ENCODE data around the gene CDH18.

The CDH18 gene

GRCh38 chr5:19903611-19904010 is 84.4 kb downstream of the CDH18 start:
- H3K36me3 Mint-ChIP-seq: no peaks in the 10 kb centered on the region
- no peaks in the 10 kb centered on the region for H3K27me3 Mint-ChIP-seq
- H3K4me1 Mint-ChIP-seq: no peaks in the 10 kb centered on the region
- no peaks in the 10 kb centered on the region for H3K9me3 Mint-ChIP-seq
- H3K4me3 Mint-ChIP-seq: no peak overlapping the region
- no peak overlapping the region for H3K27ac Mint-ChIP-seq
- ATAC-seq: no peak

DNA sequence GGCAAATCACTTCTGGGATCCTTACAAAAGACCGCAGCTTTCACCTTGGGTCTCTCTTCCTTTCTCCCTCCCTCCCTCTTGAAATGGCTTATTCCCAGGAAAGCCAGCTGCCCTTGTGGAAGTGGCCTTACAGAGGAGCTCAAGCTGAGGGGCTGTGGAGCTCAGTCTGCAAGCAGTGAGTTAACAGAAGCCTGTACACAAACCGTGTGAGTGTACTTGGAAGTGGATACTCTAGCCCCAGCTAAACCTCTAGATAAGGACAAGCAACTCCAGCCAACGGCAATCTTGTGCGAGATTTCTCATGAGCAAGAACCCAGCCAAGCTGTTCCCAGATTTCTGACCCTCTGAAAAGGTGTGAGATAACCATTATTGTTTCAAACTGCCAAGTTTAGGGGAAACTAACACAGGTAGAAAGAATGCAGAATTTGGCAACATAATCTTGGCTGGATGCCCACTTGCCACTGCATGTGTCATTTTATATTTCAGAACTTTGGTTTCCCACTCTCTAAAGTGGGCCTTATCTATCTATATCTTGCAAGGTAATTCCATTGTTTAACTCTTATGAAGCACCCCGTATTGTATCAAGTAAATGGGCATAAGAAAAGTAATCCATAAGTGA is 85.6 kb downstream of the CDH18 start:
- Mint-ChIP-seq H3K27ac (no peak overlapping the region), H3K9me3 (no peaks in the 10 kb centered on the region), H3K4me1 (no peaks in the 10 kb centered on the region), H3K4me3 (no peak overlapping the region), H3K36me3 (no peaks in the 10 kb centered on the region), H3K27me3 (no peaks in the 10 kb centered on the region)
- no peak for ATAC-seq

DNA sequence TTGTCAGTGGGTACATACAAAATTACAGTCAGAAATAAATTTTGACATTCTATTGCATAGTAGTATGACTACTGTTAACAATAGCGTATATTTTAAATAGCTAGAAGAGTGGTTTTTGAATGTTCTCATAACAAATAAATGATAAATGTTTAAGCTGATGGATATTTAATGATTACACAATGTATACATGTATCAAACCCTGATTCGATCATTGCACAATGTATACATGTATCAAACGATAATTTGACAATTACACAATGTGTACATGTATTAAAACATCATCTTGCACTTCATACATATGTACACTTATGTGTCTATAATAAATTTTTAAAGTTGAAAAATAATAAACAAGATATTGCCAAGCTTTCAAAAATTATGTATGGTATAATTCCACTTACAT is 87.7 kb downstream of the CDH18 start:
- no peak for ATAC-seq
- Mint-ChIP-seq H3K27ac (no peak overlapping the region), H3K4me1 (no peaks in the 10 kb centered on the region), H3K4me3 (no peak overlapping the region), H3K27me3 (no peaks in the 10 kb centered on the region), H3K9me3 (no peaks in the 10 kb centered on the region), H3K36me3 (no peaks in the 10 kb centered on the region)

DNA sequence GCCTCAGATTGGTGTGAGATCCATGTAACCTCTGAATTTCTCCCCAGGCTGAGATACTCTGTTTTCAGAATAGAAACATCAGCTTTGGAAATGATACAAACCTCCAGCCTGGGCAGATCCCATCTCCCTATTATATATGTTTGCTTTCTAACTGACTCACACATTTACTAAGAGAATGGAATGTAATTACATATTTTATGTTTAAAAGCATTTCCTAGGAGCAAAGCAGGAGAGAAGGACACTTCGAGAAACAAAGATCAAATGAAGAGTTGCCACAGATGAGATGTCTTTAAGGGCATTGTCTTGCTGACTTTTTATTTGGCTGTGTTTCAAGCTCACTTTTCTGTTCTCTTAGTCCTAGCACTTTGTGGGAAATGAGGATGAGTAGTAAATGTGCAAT is 96.3 kb downstream of the CDH18 start:
- Mint-ChIP-seq H3K27ac (no peak overlapping the region), H3K9me3 (peaks cover 2% of the 10 kb centered on the region), H3K4me1 (no peaks in the 10 kb centered on the region), H3K4me3 (no peak overlapping the region), H3K27me3 (no peaks in the 10 kb centered on the region), H3K36me3 (no peaks in the 10 kb centered on the region)
- no peak for ATAC-seq

GRCh38 chr5:19886123-19886917 is 101.7 kb downstream of the CDH18 start:
- H3K27ac Mint-ChIP-seq: no peak overlapping the region
- ATAC-seq: no peak
- H3K27me3 Mint-ChIP-seq: no peaks in the 10 kb centered on the region
- no peaks in the 10 kb centered on the region for H3K36me3 Mint-ChIP-seq
- H3K9me3 Mint-ChIP-seq: no peaks in the 10 kb centered on the region
- H3K4me1 Mint-ChIP-seq: no peaks in the 10 kb centered on the region
- H3K4me3 Mint-ChIP-seq: no peak overlapping the region

- Mint-ChIP-seq H3K9me3 (no peaks in the 10 kb centered on the region), H3K36me3 (no peaks in the 10 kb centered on the region), H3K27me3 (no peaks in the 10 kb centered on the region), H3K4me1 (no peaks in the 10 kb centered on the region), H3K27ac (no peak overlapping the region), H3K4me3 (no peak overlapping the region)
- ATAC-seq: no peak
Measured at GRCh38 chr5:19885040-19885824, 102.8 kb downstream of the CDH18 start.

GRCh38 chr5:19880859-19881436 is 107.1 kb downstream of the CDH18 start:
- no peak for ATAC-seq
- Mint-ChIP-seq H3K36me3 (no peaks in the 10 kb centered on the region), H3K4me1 (no peaks in the 10 kb centered on the region), H3K27ac (no peak overlapping the region), H3K4me3 (no peak overlapping the region), H3K9me3 (no peaks in the 10 kb centered on the region), H3K27me3 (no peaks in the 10 kb centered on the region)

GRCh38 chr5:19880458-19880857 is 107.5 kb downstream of the CDH18 start:
- no peak overlapping the region for H3K27ac Mint-ChIP-seq
- H3K27me3 Mint-ChIP-seq: no peaks in the 10 kb centered on the region
- no peaks in the 10 kb centered on the region for H3K4me1 Mint-ChIP-seq
- H3K9me3 Mint-ChIP-seq: no peaks in the 10 kb centered on the region
- no peak for ATAC-seq
- no peaks in the 10 kb centered on the region for H3K36me3 Mint-ChIP-seq
- H3K4me3 Mint-ChIP-seq: no peak overlapping the region

DNA sequence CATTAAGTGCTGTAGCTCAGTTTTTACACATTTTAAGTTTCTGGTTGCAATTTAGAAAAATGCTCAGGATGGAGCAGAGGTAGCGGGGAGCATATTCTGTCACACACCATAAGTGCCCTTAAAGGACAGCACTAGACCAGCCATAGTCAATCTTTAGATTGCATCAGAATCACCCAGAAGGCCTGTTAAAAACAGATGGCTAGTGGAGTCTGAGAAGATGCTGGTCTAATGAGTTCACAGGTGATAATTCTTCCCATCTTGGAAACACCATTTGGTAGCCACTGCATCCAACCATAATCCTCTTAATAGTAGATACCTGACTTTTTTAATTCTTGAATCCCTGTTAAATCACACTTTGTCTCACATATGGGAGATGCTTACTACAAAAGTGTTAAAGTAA is 113.2 kb downstream of the CDH18 start:
- Mint-ChIP-seq H3K27ac (no peak overlapping the region), H3K9me3 (no peaks in the 10 kb centered on the region), H3K4me3 (no peak overlapping the region), H3K4me1 (no peaks in the 10 kb centered on the region), H3K36me3 (no peaks in the 10 kb centered on the region), H3K27me3 (no peaks in the 10 kb centered on the region)
- ATAC-seq: no peak

DNA sequence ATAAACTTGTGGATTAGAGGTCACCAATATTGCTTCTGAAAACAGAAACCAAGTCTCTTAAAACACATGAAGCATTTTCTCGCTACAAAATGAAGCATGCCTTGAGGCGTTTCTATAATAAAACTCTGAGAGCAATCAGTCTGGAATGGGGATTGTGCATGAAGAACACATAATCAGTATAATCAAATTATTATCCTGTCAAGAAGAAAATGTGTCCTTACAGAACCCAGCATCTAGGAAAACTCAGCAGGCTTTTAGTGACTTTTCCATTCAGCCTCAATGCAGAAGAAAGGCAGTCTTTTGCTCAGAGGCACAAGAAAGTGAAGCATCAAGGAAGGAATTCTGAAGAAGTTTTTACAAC is 121.9 kb downstream of the CDH18 start:
- Mint-ChIP-seq H3K27me3 (no peaks in the 10 kb centered on the region), H3K9me3 (peaks cover 6% of the 10 kb centered on the region), H3K36me3 (no peaks in the 10 kb centered on the region), H3K4me1 (no peaks in the 10 kb centered on the region), H3K4me3 (no peak overlapping the region), H3K27ac (no peak overlapping the region)
- ATAC-seq: no peak

DNA sequence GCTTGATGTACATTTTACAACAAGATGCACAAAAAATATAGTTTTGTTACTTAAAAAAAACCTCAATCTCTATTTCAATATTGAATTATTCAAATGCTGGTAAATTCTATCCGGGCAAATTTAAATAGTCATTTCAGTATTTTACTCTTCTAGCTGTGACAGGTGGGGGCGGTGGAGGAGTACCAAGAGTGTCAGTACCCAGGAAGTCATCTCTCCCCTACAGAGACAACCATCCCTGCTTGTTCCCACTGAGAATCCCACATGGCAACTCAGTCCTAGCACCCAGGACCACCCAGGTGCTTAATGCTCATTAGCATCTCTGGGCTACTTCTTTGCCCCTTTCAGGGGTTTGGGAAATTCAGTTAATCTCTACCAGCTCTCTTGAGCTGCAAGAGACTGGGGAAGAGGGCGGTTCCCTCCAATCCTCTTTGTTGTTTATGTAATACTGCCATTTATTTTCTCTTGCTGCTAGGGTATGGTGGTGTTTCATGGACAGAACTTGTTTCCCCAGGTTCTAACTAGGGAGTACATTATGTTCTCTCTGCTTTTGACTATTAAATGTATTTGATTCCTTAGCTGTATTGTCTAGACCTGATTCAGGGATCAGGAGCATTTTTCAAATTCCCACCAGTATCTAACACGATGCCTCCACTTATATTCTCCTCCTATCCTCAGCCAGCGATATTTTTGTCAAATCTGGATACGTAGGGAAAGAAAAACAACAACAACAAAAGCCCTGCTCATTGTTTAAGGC is 122.5 kb downstream of the CDH18 start:
- Mint-ChIP-seq H3K4me1 (no peaks in the 10 kb centered on the region), H3K27me3 (no peaks in the 10 kb centered on the region), H3K9me3 (peaks cover 6% of the 10 kb centered on the region), H3K27ac (no peak overlapping the region), H3K4me3 (no peak overlapping the region), H3K36me3 (no peaks in the 10 kb centered on the region)
- ATAC-seq: no peak

- H3K36me3 Mint-ChIP-seq: no peaks in the 10 kb centered on the region
- no peak for ATAC-seq
- H3K4me1 Mint-ChIP-seq: no peaks in the 10 kb centered on the region
- no peak overlapping the region for H3K4me3 Mint-ChIP-seq
- no peaks in the 10 kb centered on the region for H3K27me3 Mint-ChIP-seq
- H3K27ac Mint-ChIP-seq: no peak overlapping the region
- H3K9me3 Mint-ChIP-seq: peaks cover 6% of the 10 kb centered on the region
Measured at GRCh38 chr5:19862711-19863110, 125.3 kb downstream of the CDH18 start.

- no peaks in the 10 kb centered on the region for H3K36me3 Mint-ChIP-seq
- H3K27me3 Mint-ChIP-seq: no peaks in the 10 kb centered on the region
- no peak for ATAC-seq
- H3K9me3 Mint-ChIP-seq: peaks cover 3% of the 10 kb centered on the region
- H3K4me1 Mint-ChIP-seq: no peaks in the 10 kb centered on the region
- no peak overlapping the region for H3K27ac Mint-ChIP-seq
- no peak overlapping the region for H3K4me3 Mint-ChIP-seq
Measured at GRCh38 chr5:19859020-19859419, 129.0 kb downstream of the CDH18 start.

- Mint-ChIP-seq H3K27ac (no peak overlapping the region), H3K4me3 (no peak overlapping the region), H3K9me3 (no peaks in the 10 kb centered on the region), H3K27me3 (no peaks in the 10 kb centered on the region), H3K4me1 (no peaks in the 10 kb centered on the region), H3K36me3 (no peaks in the 10 kb centered on the region)
- ATAC-seq: no peak
Measured at GRCh38 chr5:19855931-19856330, 132.1 kb downstream of the CDH18 start.

DNA sequence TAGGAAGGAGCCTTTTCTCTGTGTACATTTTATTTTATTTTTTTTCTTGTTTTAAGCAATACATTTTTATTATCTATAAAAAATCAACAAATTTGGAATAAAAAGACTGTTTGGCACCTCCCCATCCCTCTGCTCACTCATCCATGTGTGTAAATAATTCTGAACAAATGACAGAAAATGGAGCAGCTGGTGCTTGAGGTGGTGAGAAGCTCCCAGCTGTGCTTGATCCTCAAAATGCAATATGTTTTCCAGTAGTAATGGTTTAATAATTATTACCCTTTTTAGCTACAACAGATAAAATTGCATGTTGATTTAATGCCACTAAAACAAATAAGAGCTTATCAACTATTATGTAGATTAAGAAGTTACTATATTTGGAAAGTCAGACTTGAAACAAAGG is 132.5 kb downstream of the CDH18 start:
- Mint-ChIP-seq H3K27ac (no peak overlapping the region), H3K4me3 (no peak overlapping the region), H3K27me3 (no peaks in the 10 kb centered on the region), H3K9me3 (no peaks in the 10 kb centered on the region), H3K4me1 (no peaks in the 10 kb centered on the region), H3K36me3 (no peaks in the 10 kb centered on the region)
- ATAC-seq: no peak
